Measurements from ENCODE around the gene MRPL55. TPM values are rescaled to one million over a fixed set of nuclear protein-coding genes. Genes with fewer than 3 reads are reported as not detected.
A peak's percentile ranks its signal among the peaks of the same experiment; 100 is the strongest.

The MRPL55 gene
- total and polyA plus RNA-seq, 2 of the 13 experiments (the other 11 are each of a cell fraction or from before 2014, with no cell fraction given) = 58.6 to 92.9 TPM

GRCh38 chr1:228102791-228103620, 6.1 kb downstream of the MRPL55 start, which contains the start of gene C1orf35 (continued):
- TF ChIP-seq SIX4 (CRISPR knock-in tag; IDR thresholded peaks at IDR 0.05) = 0 out of 2 replicates have a peak, but pooled peaks have one; percentile 12
- peak; percentile 98 for TF ChIP-seq YEATS2 (CRISPR knock-in tag; IDR thresholded peaks at IDR 0.05; ENCODE audit: borderline replicate concordance)
- no peak for TF ChIP-seq POLR2AphosphoS2 (IDR thresholded peaks at IDR 0.05; ENCODE audit: low read depth, low read length)
- TF ChIP-seq RXRB (CRISPR knock-in tag; IDR thresholded peaks at IDR 0.05; ENCODE audit: borderline replicate concordance) = peak; percentile 49; the same call in 1 of the 2 replicates
- TF ChIP-seq ZNF382 (CRISPR knock-in tag; IDR thresholded peaks at IDR 0.05; ENCODE audit: borderline replicate concordance) = no peak
- peak; percentile 44; the same call in 1 of the 2 replicates for TF ChIP-seq HNF1B (CRISPR knock-in tag; IDR thresholded peaks at IDR 0.05)
- peak; percentile 61 for TF ChIP-seq RFX5 (IDR thresholded peaks at IDR 0.05; ENCODE audit: low read depth, low read length)
- TF ChIP-seq PITX1 (CRISPR knock-in tag; IDR thresholded peaks at IDR 0.05) = peak; percentile 72
- TF ChIP-seq TIGD3 (CRISPR knock-in tag; IDR thresholded peaks at IDR 0.05; ENCODE audit: borderline replicate concordance) = no peak
- peak; percentile 87; the same call in 1 of the 2 replicates for TF ChIP-seq ZNF772 (CRISPR knock-in tag; IDR thresholded peaks at IDR 0.05)
- TF ChIP-seq DNMT3B (CRISPR knock-in tag; conservative IDR thresholded peaks at IDR 0.05) = 0 out of 2 replicates have a peak, but pooled peaks have one; percentile 27
- peak; percentile 17; the same call in 1 of the 2 replicates for TF ChIP-seq ZNF614 (CRISPR knock-in tag; IDR thresholded peaks at IDR 0.05; ENCODE audit: borderline replicate concordance)
- peak; percentile 86 for TF ChIP-seq SALL2 (CRISPR knock-in tag; IDR thresholded peaks at IDR 0.05)
- 0 out of 2 replicates have a peak, but pooled peaks have one; percentile 37 for TF ChIP-seq ZNF44 (CRISPR knock-in tag; IDR thresholded peaks at IDR 0.05)
- TF ChIP-seq ZNF800 (CRISPR knock-in tag; IDR thresholded peaks at IDR 0.05) = peak; percentile 96
- peak; percentile 86; the same call in 1 of the 2 replicates for TF ChIP-seq ZNF160 (CRISPR knock-in tag; IDR thresholded peaks at IDR 0.05)
- no peak for TF ChIP-seq GABPA (IDR thresholded peaks at IDR 0.05; ENCODE audit: low read depth, low read length)
- TF ChIP-seq GABPA (CRISPR knock-in tag; IDR thresholded peaks at IDR 0.05; ENCODE audit: low read depth) = no peak
- TF ChIP-seq ZNF296 (CRISPR knock-in tag; conservative IDR thresholded peaks at IDR 0.05) = no peak
- no peak for TF ChIP-seq ZNF775 (CRISPR knock-in tag; IDR thresholded peaks at IDR 0.05; ENCODE audit: borderline replicate concordance)
- TF ChIP-seq ZBTB21 (CRISPR knock-in tag; IDR thresholded peaks at IDR 0.05) = peak; percentile 61; the same call in 1 of the 2 replicates
- 0 out of 2 replicates have a peak, but pooled peaks have one; percentile 35 for TF ChIP-seq SMAD1 (CRISPR knock-in tag; IDR thresholded peaks at IDR 0.05; ENCODE audit: borderline replicate concordance, low read depth)
- peak; percentile 42; the same call in 1 of the 2 replicates for TF ChIP-seq PATZ1 (CRISPR knock-in tag; IDR thresholded peaks at IDR 0.05)

Data from HepG2 (cell line).